ENCODE data around the gene ZNF468.
"Not testable (repeated sequence)": the region's sequence is repeated elsewhere in the genome, so short reads cannot be mapped to it uniquely, and the experiment has no call there.

DNA sequence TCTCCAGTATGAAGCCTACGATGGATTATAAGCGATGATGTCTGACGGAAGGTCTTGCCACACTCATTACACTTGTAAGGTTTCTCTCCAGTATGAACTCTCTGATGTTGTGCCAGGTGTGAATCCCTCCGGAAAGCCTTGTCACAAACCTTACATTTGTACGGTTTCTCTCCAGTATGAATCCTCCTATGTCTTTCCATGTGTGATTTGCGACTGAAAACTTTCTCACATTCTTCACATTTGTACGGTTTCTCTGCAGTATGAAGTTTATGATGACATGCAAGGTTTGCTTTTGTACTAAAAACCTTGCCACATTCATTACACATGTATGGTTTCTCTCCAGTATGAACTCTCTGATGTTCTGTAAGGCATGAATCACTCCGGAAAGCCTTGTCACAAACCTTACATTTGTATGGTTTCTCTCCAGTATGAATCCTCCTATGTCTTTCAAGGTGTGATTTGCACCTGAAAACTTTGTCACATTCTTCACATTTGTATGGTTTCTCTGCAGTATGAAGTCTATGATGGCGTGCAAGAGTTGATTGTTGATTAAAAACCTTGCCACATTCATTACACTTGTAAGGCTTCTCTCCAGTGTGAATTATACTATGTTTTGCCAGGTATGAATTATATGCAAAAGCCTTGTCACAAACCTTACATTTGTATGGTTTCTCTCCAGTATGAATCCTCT, 57.3 kb downstream of the ZNF468 start:
- not testable (repeated sequence) for TF ChIP-seq POLR2A (IDR thresholded peaks at IDR 0.05; ENCODE audit: low read depth, low read length); TAF1 (IDR thresholded peaks at IDR 0.05; ENCODE audit: borderline replicate concordance, low read depth, low read length)
